ENCODE results near the gene TYMP. TPM values are rescaled to one million over a fixed set of nuclear protein-coding genes. Genes with fewer than 3 reads are reported as not detected.
A peak's percentile ranks its signal among the peaks of the same experiment; 100 is the strongest.

TYMP gene
- total and polyA plus RNA-seq, 10 of the 15 experiments (the other 5 are each of a cell fraction or from before 2014, with no cell fraction given), result 0.42 to 57.8 (median 24.6) TPM

DNA sequence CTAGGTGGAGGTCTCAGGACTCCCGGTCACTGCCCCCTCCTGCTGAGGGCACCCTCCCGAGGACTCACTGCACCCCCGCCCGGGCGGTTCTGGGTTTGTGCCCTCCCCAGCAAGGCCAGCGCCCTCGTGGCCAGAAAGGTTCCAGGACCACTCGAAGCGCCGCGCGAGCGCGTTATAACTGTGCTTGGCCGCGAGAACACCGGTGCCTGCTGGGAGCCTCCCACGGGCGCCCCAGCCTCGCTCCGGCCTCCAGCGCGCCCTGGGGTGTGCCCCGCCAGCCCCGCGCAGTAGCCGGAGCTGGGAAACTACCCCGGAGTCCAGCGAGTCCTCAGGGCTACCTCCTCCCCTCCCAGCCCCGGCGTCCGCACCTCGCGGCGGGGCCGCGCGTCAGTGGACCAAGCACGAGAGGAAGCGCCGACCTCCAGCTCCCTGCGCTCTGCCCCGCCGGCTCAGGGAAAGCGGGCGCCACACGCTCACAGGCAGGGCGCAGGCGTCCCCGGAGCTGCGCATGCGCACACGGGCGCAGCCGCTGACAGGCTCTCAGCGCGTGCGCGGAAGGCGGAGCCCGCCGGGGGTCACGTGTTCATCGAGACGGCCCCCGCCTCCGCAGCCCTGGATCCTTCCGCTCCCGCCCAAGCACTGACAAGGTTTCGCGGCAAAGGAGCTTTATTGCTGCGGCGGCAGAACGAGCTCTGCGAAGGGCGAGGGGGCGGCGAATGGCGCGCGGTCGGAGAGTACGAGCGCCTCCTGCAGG lies 4.5 kb downstream of the TYMP start, which contains the start of gene SCO2 (continued):
- peak; percentile 89 for TF ChIP-seq NRF1 (conservative IDR thresholded peaks at IDR 0.05; ENCODE audit: low read depth, low read length)
- TF ChIP-seq, protein P1, sequence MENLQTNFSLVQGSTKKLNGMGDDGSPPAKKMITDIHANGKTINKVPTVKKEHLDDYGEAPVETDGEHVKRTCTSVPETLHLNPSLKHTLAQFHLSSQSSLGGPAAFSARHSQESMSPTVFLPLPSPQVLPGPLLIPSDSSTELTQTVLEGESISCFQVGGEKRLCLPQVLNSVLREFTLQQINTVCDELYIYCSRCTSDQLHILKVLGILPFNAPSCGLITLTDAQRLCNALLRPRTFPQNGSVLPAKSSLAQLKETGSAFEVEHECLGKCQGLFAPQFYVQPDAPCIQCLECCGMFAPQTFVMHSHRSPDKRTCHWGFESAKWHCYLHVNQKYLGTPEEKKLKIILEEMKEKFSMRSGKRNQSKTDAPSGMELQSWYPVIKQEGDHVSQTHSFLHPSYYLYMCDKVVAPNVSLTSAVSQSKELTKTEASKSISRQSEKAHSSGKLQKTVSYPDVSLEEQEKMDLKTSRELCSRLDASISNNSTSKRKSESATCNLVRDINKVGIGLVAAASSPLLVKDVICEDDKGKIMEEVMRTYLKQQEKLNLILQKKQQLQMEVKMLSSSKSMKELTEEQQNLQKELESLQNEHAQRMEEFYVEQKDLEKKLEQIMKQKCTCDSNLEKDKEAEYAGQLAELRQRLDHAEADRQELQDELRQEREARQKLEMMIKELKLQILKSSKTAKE (IDR thresholded peaks at IDR 0.05; ENCODE audit: low read depth, poor library complexity, severe bottlenecking), result no peak
- TF ChIP-seq YBX1 (IDR thresholded peaks at IDR 0.05), result no peak
- TF ChIP-seq, protein P2, sequence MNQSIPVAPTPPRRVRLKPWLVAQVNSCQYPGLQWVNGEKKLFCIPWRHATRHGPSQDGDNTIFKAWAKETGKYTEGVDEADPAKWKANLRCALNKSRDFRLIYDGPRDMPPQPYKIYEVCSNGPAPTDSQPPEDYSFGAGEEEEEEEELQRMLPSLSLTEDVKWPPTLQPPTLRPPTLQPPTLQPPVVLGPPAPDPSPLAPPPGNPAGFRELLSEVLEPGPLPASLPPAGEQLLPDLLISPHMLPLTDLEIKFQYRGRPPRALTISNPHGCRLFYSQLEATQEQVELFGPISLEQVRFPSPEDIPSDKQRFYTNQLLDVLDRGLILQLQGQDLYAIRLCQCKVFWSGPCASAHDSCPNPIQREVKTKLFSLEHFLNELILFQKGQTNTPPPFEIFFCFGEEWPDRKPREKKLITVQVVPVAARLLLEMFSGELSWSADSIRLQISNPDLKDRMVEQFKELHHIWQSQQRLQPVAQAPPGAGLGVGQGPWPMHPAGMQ (IDR thresholded peaks at IDR 0.05; ENCODE audit: borderline replicate concordance), result no peak
- TF ChIP-seq SREBF2 (IDR thresholded peaks at IDR 0.05; ENCODE audit: low read length), result no peak
- no peak for TF ChIP-seq SMC3 (IDR thresholded peaks at IDR 0.05; ENCODE audit: borderline replicate concordance, low read length)
- TF ChIP-seq, protein P3, sequence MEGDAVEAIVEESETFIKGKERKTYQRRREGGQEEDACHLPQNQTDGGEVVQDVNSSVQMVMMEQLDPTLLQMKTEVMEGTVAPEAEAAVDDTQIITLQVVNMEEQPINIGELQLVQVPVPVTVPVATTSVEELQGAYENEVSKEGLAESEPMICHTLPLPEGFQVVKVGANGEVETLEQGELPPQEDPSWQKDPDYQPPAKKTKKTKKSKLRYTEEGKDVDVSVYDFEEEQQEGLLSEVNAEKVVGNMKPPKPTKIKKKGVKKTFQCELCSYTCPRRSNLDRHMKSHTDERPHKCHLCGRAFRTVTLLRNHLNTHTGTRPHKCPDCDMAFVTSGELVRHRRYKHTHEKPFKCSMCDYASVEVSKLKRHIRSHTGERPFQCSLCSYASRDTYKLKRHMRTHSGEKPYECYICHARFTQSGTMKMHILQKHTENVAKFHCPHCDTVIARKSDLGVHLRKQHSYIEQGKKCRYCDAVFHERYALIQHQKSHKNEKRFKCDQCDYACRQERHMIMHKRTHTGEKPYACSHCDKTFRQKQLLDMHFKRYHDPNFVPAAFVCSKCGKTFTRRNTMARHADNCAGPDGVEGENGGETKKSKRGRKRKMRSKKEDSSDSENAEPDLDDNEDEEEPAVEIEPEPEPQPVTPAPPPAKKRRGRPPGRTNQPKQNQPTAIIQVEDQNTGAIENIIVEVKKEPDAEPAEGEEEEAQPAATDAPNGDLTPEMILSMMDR (IDR thresholded peaks at IDR 0.05 in 2 of 3, conservative IDR thresholded peaks at IDR 0.05 in 1 of 3; ENCODE audit: control insufficient read depth in 2 of 3, extremely low read depth in 1 of 3, insufficient read depth in 1 of 3, low read depth in 3 of 3, low read length in 3 of 3), result peak; percentile 32 to 45 (median 42); a peak in 4 of 6 replicates
- TF ChIP-seq, protein P4, sequence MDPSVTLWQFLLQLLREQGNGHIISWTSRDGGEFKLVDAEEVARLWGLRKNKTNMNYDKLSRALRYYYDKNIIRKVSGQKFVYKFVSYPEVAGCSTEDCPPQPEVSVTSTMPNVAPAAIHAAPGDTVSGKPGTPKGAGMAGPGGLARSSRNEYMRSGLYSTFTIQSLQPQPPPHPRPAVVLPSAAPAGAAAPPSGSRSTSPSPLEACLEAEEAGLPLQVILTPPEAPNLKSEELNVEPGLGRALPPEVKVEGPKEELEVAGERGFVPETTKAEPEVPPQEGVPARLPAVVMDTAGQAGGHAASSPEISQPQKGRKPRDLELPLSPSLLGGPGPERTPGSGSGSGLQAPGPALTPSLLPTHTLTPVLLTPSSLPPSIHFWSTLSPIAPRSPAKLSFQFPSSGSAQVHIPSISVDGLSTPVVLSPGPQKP (IDR thresholded peaks at IDR 0.05; ENCODE audit: low read depth, low read length), result no peak
- TF ChIP-seq, protein P5, sequence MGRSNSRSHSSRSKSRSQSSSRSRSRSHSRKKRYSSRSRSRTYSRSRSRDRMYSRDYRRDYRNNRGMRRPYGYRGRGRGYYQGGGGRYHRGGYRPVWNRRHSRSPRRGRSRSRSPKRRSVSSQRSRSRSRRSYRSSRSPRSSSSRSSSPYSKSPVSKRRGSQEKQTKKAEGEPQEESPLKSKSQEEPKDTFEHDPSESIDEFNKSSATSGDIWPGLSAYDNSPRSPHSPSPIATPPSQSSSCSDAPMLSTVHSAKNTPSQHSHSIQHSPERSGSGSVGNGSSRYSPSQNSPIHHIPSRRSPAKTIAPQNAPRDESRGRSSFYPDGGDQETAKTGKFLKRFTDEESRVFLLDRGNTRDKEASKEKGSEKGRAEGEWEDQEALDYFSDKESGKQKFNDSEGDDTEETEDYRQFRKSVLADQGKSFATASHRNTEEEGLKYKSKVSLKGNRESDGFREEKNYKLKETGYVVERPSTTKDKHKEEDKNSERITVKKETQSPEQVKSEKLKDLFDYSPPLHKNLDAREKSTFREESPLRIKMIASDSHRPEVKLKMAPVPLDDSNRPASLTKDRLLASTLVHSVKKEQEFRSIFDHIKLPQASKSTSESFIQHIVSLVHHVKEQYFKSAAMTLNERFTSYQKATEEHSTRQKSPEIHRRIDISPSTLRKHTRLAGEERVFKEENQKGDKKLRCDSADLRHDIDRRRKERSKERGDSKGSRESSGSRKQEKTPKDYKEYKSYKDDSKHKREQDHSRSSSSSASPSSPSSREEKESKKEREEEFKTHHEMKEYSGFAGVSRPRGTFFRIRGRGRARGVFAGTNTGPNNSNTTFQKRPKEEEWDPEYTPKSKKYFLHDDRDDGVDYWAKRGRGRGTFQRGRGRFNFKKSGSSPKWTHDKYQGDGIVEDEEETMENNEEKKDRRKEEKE (IDR thresholded peaks at IDR 0.05), result no peak
- TF ChIP-seq WRNIP1 (IDR thresholded peaks at IDR 0.05; ENCODE audit: borderline replicate concordance, low read depth, low read length), result no peak
- TF ChIP-seq POLR2AphosphoS5 (IDR thresholded peaks at IDR 0.05; ENCODE audit: low read length), result peak; percentile 10
- TF ChIP-seq SMAD5 (IDR thresholded peaks at IDR 0.05; ENCODE audit: low read depth), result peak; percentile 88
- TF ChIP-seq SP1 (IDR thresholded peaks at IDR 0.05; ENCODE audit: low read depth, low read length), result peak; percentile 69
- peak; percentile 30; the same call in 1 of the 2 replicates for TF ChIP-seq ZBED1 (IDR thresholded peaks at IDR 0.05; ENCODE audit: borderline replicate concordance)
- no peak for TF ChIP-seq RCOR1 (conservative IDR thresholded peaks at IDR 0.05; ENCODE audit: low read depth, low read length)
- TF ChIP-seq, protein P6, sequence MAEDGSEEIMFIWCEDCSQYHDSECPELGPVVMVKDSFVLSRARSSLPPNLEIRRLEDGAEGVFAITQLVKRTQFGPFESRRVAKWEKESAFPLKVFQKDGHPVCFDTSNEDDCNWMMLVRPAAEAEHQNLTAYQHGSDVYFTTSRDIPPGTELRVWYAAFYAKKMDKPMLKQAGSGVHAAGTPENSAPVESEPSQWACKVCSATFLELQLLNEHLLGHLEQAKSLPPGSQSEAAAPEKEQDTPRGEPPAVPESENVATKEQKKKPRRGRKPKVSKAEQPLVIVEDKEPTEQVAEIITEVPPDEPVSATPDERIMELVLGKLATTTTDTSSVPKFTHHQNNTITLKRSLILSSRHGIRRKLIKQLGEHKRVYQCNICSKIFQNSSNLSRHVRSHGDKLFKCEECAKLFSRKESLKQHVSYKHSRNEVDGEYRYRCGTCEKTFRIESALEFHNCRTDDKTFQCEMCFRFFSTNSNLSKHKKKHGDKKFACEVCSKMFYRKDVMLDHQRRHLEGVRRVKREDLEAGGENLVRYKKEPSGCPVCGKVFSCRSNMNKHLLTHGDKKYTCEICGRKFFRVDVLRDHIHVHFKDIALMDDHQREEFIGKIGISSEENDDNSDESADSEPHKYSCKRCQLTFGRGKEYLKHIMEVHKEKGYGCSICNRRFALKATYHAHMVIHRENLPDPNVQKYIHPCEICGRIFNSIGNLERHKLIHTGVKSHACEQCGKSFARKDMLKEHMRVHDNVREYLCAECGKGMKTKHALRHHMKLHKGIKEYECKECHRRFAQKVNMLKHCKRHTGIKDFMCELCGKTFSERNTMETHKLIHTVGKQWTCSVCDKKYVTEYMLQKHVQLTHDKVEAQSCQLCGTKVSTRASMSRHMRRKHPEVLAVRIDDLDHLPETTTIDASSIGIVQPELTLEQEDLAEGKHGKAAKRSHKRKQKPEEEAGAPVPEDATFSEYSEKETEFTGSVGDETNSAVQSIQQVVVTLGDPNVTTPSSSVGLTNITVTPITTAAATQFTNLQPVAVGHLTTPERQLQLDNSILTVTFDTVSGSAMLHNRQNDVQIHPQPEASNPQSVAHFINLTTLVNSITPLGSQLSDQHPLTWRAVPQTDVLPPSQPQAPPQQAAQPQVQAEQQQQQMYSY (CRISPR knock-in tag; IDR thresholded peaks at IDR 0.05), result no peak
